Small intestine (tissue), 7 donors: ENCODE results near the gene MAPK1. TPM values are rescaled to one million over a fixed set of nuclear protein-coding genes. Genes with fewer than 3 reads are reported as not detected.
"Not testable (repeated sequence)": the region's sequence is repeated elsewhere in the genome, so short reads cannot be mapped to it uniquely, and the experiment has no call there.

Source experiments
- DNase-seq, 2 donors: peaks; one replicate each; pipeline versions ENCODE4 v3.0.0 to v3.0.0-alpha.2; 2013
- FAIRE-seq: peaks from 2 replicates; lab custom pipeline; 2012; peaks lifted over from hg19 to GRCh38; lab: Jason Lieb, UNC
- H3K27ac ChIP-seq, 3 donors: one replicate each; pipeline ENCODE4 v1.5.1; 2013; ENCODE audit warnings: low read length in 2 of 3, mild to moderate bottlenecking in 2 of 3, control low read depth in 1 of 3, inconsistent platforms in 1 of 3, low read depth in 1 of 3, moderate library complexity in 1 of 3
- H3K27me3 ChIP-seq, 3 donors: one replicate each; pipeline ENCODE4 v1.6.1; 2013; ENCODE audit warnings: low read length in 3 of 3, inconsistent platforms in 1 of 3; ENCODE audit not compliant: control insufficient read depth in 3 of 3, insufficient read depth in 3 of 3
- H3K36me3 ChIP-seq, 3 donors: one replicate each; pipeline ENCODE4 v1.6.1; 2013; ENCODE audit warnings: low read length in 3 of 3, inconsistent platforms in 1 of 3, low read depth in 1 of 3, mild to moderate bottlenecking in 1 of 3, moderate library complexity in 1 of 3; ENCODE audit not compliant: control insufficient read depth in 3 of 3, insufficient read depth in 2 of 3
- H3K4me1 ChIP-seq, 3 donors: one replicate each; pipeline ENCODE4 v1.6.1; 2013; ENCODE audit warnings: low read length in 2 of 3, inconsistent platforms in 1 of 3, low read depth in 1 of 3, mild to moderate bottlenecking in 1 of 3, moderate library complexity in 1 of 3; ENCODE audit not compliant: control insufficient read depth in 3 of 3, insufficient read depth in 2 of 3
- H3K4me3 ChIP-seq, 3 donors: one replicate each; pipeline ENCODE4 v1.5.1; 2013; ENCODE audit warnings: low read length in 3 of 3, control low read depth in 1 of 3, inconsistent platforms in 1 of 3, low read depth in 1 of 3, mild to moderate bottlenecking in 1 of 3, moderate library complexity in 1 of 3
- H3K9me3 ChIP-seq, 2 donors: one replicate each; pipeline ENCODE4 v1.6.1; 2013; ENCODE audit warnings: low read depth in 1 of 2, low read length in 1 of 2; ENCODE audit not compliant: control insufficient read depth in 2 of 2, insufficient read depth in 1 of 2
- WGBS, 3 donors: extraction: QIAGEN DNeasy Blood & Tissue Kit; methylation state at CpG; one replicate each; pipeline ENCODE4 v1.1.7; 2013; 5-methylcytosine and 5-hydroxymethylcytosine counted together
- polyA plus RNA-seq, 4 donors: library from polyadenylated mRNA; stranded (reverse) in 3 of 4; unstranded in 1 of 4; fragments of 200-250 nt in 3 of 4; fragments of 120-200 nt in 1 of 4; gene quantifications; one replicate each; pipeline versions ENCODE4 v1.2.1 to v1.2.3, GENCODE V29; 2013
- donor health status: healthy with polysubstance abuse.
- donor health status: control.
- donor health status: control.
- donor health status: Bipolar disorder and iron deficiency.
- donor health status: healthy.

The MAPK1 gene
- polyA plus RNA-seq, 4 donors, result 10.3 to 76.5 (median 14.2) TPM

DNA sequence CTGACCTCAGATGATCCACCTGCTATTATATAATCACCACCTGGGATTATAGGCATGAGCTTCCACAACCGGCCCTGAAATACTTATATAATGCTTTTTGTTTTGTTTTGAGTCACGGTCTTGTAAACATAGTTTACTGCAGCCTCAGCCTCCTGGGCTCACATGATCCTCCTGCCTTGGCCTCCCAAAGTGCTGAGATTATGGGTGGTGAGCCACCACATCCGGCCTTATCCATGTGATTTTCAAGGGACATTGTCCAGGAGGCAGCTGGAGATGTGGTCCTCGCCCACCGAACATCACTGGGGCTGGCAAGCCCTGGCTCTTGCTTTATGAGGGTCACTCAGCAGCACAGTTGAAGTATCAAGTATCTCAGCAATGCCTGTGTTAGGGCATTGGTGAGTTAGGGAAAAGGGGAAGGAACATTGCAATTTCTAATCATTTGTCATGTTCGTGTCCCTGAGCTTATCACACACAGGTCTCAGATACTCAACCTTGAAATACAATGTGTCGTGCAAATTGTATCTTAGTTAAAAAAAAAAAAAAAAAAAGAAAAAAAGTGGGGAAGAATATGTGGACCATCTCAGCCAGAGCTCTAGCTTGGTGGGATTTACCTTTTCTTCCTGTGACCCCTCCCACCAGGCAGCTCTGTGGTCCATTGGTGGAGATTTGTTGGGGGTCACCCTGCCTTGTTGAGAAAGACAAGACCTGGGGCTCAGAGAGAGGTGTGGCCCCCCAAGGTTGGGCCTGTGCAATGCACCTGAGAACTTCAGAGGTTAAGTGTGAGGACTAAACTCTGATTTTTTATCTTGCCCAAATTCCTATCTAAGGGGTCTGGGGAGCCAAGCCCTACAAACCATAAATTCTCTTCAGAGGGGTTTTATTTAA lies 40.4 kb upstream of the MAPK1 start:
- H3K9me3 ChIP-seq, result no peaks in the 10 kb centered on the region
- no peak overlapping the region for H3K27ac ChIP-seq
- H3K36me3 ChIP-seq, result no peaks in the 10 kb centered on the region
- no peaks in the 10 kb centered on the region for H3K4me1 ChIP-seq
- no peak overlapping the region for H3K4me3 ChIP-seq
- FAIRE-seq (no peak), DNase-seq (no peak)
- no peaks in the 10 kb centered on the region for H3K27me3 ChIP-seq
- WGBS, 3 donors, result 83 to 89% (median 86%) methylated on average over 7 of the region's 7 CpGs

DNA sequence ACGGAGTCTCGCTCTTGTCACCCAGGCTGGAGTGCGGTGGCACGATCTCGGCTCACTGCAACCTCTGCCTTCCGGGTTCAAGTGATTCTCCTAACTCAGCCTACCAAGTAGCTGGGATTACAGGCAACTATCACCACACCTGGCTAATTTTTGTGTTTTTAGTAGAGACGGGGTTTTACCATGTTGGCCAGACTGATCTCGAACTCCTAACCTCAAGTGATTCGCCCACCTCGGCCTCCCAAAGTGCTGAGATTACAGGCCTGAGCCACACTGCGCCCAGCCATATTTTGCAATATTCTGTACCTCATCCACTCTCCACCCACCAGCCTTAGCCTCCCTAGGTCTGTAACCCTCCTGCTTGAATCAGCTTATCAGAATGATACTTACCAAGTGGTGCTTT lies 37.8 kb upstream of the MAPK1 start:
- WGBS, 3 donors, result 96 to 97% (median 96%) methylated on average over 11 of the region's 11 CpGs
- not testable (repeated sequence) for H3K9me3 ChIP-seq, H3K27ac ChIP-seq, H3K4me3 ChIP-seq, H3K36me3 ChIP-seq, H3K4me1 ChIP-seq, H3K27me3 ChIP-seq, FAIRE-seq, DNase-seq

DNA sequence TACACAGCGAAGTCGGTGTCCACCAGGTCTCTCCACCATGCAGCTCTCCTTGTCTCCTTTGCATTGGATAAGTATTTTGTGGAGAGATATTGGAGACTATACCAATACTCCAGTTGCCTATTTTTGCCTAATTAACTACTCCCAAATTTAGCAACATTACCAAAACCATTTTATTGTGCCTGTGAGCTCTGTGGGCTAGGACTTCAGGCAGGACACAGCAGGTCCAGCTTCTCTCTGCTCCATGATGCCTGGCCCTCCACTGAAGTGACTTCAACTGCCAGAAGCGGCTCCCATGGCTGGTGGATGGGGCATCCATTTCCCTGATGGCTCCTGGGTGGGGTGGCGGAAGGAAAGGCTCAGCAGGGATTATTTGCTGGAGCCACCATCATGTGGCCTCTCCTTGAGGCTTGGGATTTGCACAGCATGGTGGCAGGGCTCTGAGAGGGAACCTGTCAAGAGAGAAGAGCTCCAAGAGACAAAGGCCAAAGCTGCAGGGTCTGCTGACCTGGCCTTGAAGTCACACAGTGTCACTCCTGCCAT lies 36.9 kb upstream of the MAPK1 start:
- Histone ChIP-seq H3K4me3 (no peak overlapping the region), H3K36me3 (no peaks in the 10 kb centered on the region), H3K27me3 (no peaks in the 10 kb centered on the region), H3K27ac (no peak overlapping the region), H3K9me3 (no peaks in the 10 kb centered on the region), H3K4me1 (no peaks in the 10 kb centered on the region)
- DNase-seq, result no peak
- 91 to 98% (median 96%) methylated on average over 4 of the region's 4 CpGs for WGBS, 3 donors
- no peak for FAIRE-seq

GRCh38 chr22:21903283-21903682 lies 35.8 kb upstream of the MAPK1 start:
- H3K27ac ChIP-seq, result no peak overlapping the region
- DNase-seq, result no peak
- H3K27me3 ChIP-seq, result no peaks in the 10 kb centered on the region
- 85 to 96% (median 92%) methylated on average over 4 of the region's 4 CpGs for WGBS, 3 donors
- no peaks in the 10 kb centered on the region for H3K4me1 ChIP-seq
- no peak for FAIRE-seq
- H3K36me3 ChIP-seq, result no peaks in the 10 kb centered on the region
- no peak overlapping the region for H3K4me3 ChIP-seq
- no peaks in the 10 kb centered on the region for H3K9me3 ChIP-seq

DNA sequence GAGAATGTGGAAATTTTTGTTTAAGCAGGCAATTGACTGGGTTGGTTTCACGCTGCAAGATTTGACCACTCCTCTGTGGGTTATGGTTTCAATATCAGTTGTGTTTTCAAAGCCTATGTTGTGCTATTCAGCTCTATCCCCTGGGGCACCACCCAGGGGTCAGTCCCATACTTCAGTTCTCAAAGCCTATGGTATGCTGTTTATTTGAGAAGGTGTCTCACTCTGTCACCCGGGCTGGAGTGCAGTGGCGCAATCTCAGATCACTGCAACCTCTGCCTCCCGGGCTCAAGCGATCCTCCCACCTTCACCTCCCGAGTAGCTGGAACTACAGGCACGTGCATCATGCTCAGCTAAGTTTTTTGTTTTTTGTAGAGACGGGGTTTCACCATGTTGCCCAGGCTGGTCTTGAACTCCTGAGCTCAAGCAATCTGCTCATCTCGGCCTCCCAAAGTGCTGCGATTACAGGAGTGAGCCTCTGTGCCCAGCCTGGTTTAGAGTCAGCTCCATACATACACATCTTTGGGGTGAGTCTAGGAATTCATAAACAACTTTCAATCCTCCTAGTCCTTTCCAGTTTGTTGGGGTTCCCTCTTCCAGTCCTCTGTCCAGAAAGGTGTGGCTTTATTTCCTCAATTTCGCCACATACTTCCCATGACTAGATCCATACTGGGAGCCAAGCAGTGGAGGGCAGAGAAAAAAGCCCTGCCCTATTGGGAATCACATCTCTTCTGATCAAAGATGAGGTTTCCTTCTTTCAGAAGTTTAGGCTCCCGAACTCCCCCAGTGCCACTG lies 35.0 kb upstream of the MAPK1 start:
- no peak for FAIRE-seq
- H3K9me3 ChIP-seq, result no peaks in the 10 kb centered on the region
- H3K4me1 ChIP-seq, result no peaks in the 10 kb centered on the region
- H3K27me3 ChIP-seq, result no peaks in the 10 kb centered on the region
- H3K36me3 ChIP-seq, result no peaks in the 10 kb centered on the region
- WGBS, 3 donors, result 83 to 87% (median 85%) methylated on average over 12 of the region's 12 CpGs
- no peak overlapping the region for H3K27ac ChIP-seq
- no peak for DNase-seq
- H3K4me3 ChIP-seq, result no peak overlapping the region

GRCh38 chr22:21898354-21898896 lies 31.0 kb upstream of the MAPK1 start:
- no peak for DNase-seq
- Histone ChIP-seq H3K4me3 (no peak overlapping the region), H3K27ac (no peak overlapping the region), H3K36me3 (no peaks in the 10 kb centered on the region), H3K4me1 (no peaks in the 10 kb centered on the region), H3K9me3 (no peaks in the 10 kb centered on the region), H3K27me3 (no peaks in the 10 kb centered on the region)
- FAIRE-seq, result no peak
- 50 to 77% (median 58%) methylated on average over 1 of the region's 1 CpG for WGBS, 3 donors

GRCh38 chr22:21896951-21897513 lies 29.6 kb upstream of the MAPK1 start:
- no peak for FAIRE-seq
- 90 to 95% (median 93%) methylated on average over 5 of the region's 5 CpGs for WGBS, 3 donors
- Histone ChIP-seq H3K27ac (no peak overlapping the region), H3K4me1 (no peaks in the 10 kb centered on the region), H3K36me3 (no peaks in the 10 kb centered on the region), H3K4me3 (no peak overlapping the region), H3K9me3 (no peaks in the 10 kb centered on the region), H3K27me3 (no peaks in the 10 kb centered on the region)
- DNase-seq, result no peak

- not testable (repeated sequence) for DNase-seq
Measured at GRCh38 chr22:21896275-21896674, 28.8 kb upstream of the MAPK1 start.

More at GRCh38 chr22:21896275-21896674, 28.8 kb upstream of the MAPK1 start:
- not testable (repeated sequence) for H3K27me3 ChIP-seq, H3K9me3 ChIP-seq, H3K4me3 ChIP-seq, H3K4me1 ChIP-seq, H3K27ac ChIP-seq, FAIRE-seq, H3K36me3 ChIP-seq
- WGBS, 3 donors, result 85 to 90% (median 86%) methylated on average over 4 of the region's 4 CpGs
